Liver (tissue), 9 donors: Measurements from ENCODE around the gene PAWR. TPM values are rescaled to one million over a fixed set of nuclear protein-coding genes. Genes with fewer than 3 reads are reported as not detected.

Experiments
- DNase-seq: peaks from one replicate; pipeline ENCODE4 v3.0.0-alpha.2; 2017; ENCODE audit warnings: low spot score
- H3K27ac ChIP-seq, 2 donors: one replicate each; pipeline ENCODE4 v1.7.0; 2013; ENCODE audit warnings: inconsistent platforms in 2 of 2, low read length in 2 of 2, control low read depth in 1 of 2, low read depth in 1 of 2, mild to moderate bottlenecking in 1 of 2
- H3K27me3 ChIP-seq, 4 donors: one replicate each; pipeline versions ENCODE4 v1.6.1 to v1.7.0; 2013; ENCODE audit warnings: low read length in 3 of 4, inconsistent platforms in 1 of 4, mild to moderate bottlenecking in 1 of 4, moderate library complexity in 1 of 4; ENCODE audit not compliant: control insufficient read depth in 4 of 4, insufficient read depth in 4 of 4
- H3K36me3 ChIP-seq, 4 donors: one replicate each; pipeline versions ENCODE4 v1.6.1 to v1.7.0; 2013; ENCODE audit warnings: low read length in 3 of 4, mild to moderate bottlenecking in 3 of 4, low read depth in 1 of 4, moderate library complexity in 1 of 4; ENCODE audit not compliant: control insufficient read depth in 4 of 4, insufficient read depth in 3 of 4
- H3K4me1 ChIP-seq, 4 donors: one replicate each; pipeline versions ENCODE4 v1.6.1 to v1.7.0; 2013; ENCODE audit warnings: low read length in 3 of 4, mild to moderate bottlenecking in 3 of 4, moderate library complexity in 1 of 4; ENCODE audit not compliant: control insufficient read depth in 4 of 4, insufficient read depth in 4 of 4
- H3K4me3 ChIP-seq, 3 donors: one replicate each; pipeline versions ENCODE4 v1.6.1 to v1.7.0; 2013; ENCODE audit warnings: low read length in 3 of 3, control low read depth in 1 of 3, low read depth in 1 of 3, mild to moderate bottlenecking in 1 of 3
- H3K9ac ChIP-seq, 2 donors: one replicate each; pipeline ENCODE4 v1.7.0; 2013; ENCODE audit warnings: low read length in 2 of 2, mild to moderate bottlenecking in 2 of 2, moderate library complexity in 2 of 2, control low read depth in 1 of 2, low read depth in 1 of 2
- H3K9me3 ChIP-seq, 4 donors: one replicate each; pipeline versions ENCODE4 v1.6.1 to v1.7.0; 2013; ENCODE audit warnings: low read length in 3 of 4; ENCODE audit not compliant: control insufficient read depth in 4 of 4
- ATF3 ChIP-seq: IDR thresholded peaks from 2 replicates; pipeline ENCODE4 v1.6.1; 2016; ENCODE audit warnings: antibody characterized with exemption
- EGR1 ChIP-seq, 2 donors: IDR thresholded peaks; 2 replicates each; pipeline ENCODE4 v1.6.1; 2016 to 2018; ENCODE audit warnings: antibody characterized with exemption in 2 of 2, low read depth in 2 of 2
- FOXA1 ChIP-seq: IDR thresholded peaks from 2 replicates; pipeline ENCODE4 v1.6.1; 2016; ENCODE audit warnings: antibody characterized with exemption
- FOXA2 ChIP-seq: IDR thresholded peaks from 2 replicates; pipeline ENCODE4 v1.6.1; 2016; ENCODE audit warnings: antibody characterized with exemption
- GABPA ChIP-seq, 2 donors: IDR thresholded peaks in 1 of 2; conservative IDR thresholded peaks in 1 of 2; 2 replicates each; pipeline ENCODE4 v1.6.1; 2016; ENCODE audit warnings: antibody characterized with exemption in 2 of 2, mild to moderate bottlenecking in 1 of 2, moderate library complexity in 1 of 2
- HNF4A ChIP-seq, 2 donors: conservative IDR thresholded peaks; 2 replicates each; pipeline ENCODE4 v1.6.1; 2016; ENCODE audit warnings: antibody characterized with exemption in 2 of 2, mild to moderate bottlenecking in 2 of 2
- HNF4G ChIP-seq: IDR thresholded peaks from 2 replicates; pipeline ENCODE4 v1.6.1; 2016; ENCODE audit warnings: antibody characterized with exemption
- JUND ChIP-seq, 2 donors: IDR thresholded peaks; 2 replicates each; pipeline ENCODE4 v1.6.1; 2016; ENCODE audit warnings: antibody characterized with exemption in 2 of 2
- MAX ChIP-seq: IDR thresholded peaks from 2 replicates; pipeline ENCODE4 v1.6.1; 2016; ENCODE audit warnings: antibody characterized with exemption
- NR2F2 ChIP-seq: IDR thresholded peaks from 2 replicates; pipeline ENCODE4 v1.6.1; 2016; ENCODE audit warnings: antibody characterized with exemption
- RAD21 ChIP-seq, 2 donors: IDR thresholded peaks; 2 replicates each; pipeline ENCODE4 v1.6.1; 2016; ENCODE audit warnings: antibody characterized with exemption in 2 of 2, mild to moderate bottlenecking in 2 of 2
- REST ChIP-seq: IDR thresholded peaks from 2 replicates; pipeline ENCODE4 v1.6.1; 2016; ENCODE audit warnings: antibody characterized with exemption, mild to moderate bottlenecking
- RXRA ChIP-seq, 2 donors: IDR thresholded peaks; 2 replicates each; pipeline ENCODE4 v1.6.1; 2017 to 2018; ENCODE audit warnings: antibody characterized with exemption in 2 of 2, mild to moderate bottlenecking in 1 of 2
- SP1 ChIP-seq: IDR thresholded peaks from 2 replicates; pipeline ENCODE4 v1.6.1; 2018; ENCODE audit warnings: antibody characterized with exemption, mild to moderate bottlenecking
- TAF1 ChIP-seq: conservative IDR thresholded peaks from 2 replicates; pipeline ENCODE4 v1.6.1; 2016; ENCODE audit warnings: antibody characterized with exemption, mild to moderate bottlenecking
- YY1 ChIP-seq: IDR thresholded peaks from 2 replicates; pipeline ENCODE4 v1.6.1; 2016; ENCODE audit warnings: antibody characterized with exemption, mild to moderate bottlenecking
- ZBTB33 ChIP-seq: IDR thresholded peaks from 2 replicates; pipeline ENCODE4 v1.6.1; 2016; ENCODE audit warnings: antibody characterized with exemption
- WGBS: extraction: QIAGEN DNeasy Blood & Tissue Kit; methylation state at CpG from one replicate; pipeline ENCODE4 v1.1.7; 2013; 5-methylcytosine and 5-hydroxymethylcytosine counted together
- polyA plus RNA-seq, 2 donors: library from polyadenylated mRNA; stranded (reverse) in 1 of 2; unstranded in 1 of 2; fragments of 200-250 nt in 1 of 2; fragments of >200 nt in 1 of 2; fragmentation: Nextera tagmentation in 1 of 2; extraction: Ambion mirVana in 1 of 2; gene quantifications; one replicate each; pipeline versions ENCODE4 v1.2.1 to v1.2.3, GENCODE V29; 2013 to 2015
- total RNA-seq, 2 donors: library from RNA; depleted of rRNA; stranded (reverse); fragments of >200 nt; gene quantifications; one replicate each; pipeline ENCODE4 v1.2.3, GENCODE V29; 2014
- TF ChIP-seq, protein P1 (sequence below): fragments of 150-350 bp; IDR thresholded peaks from 2 replicates; pipeline ENCODE4 v1.5.1; 2017; ENCODE audit warnings: improper control_type of control experiment, low read depth, low read length; ENCODE audit not compliant: missing input control
- donor health status: healthy.
- donor health status: healthy.
- donor health status: healthy.
- donor health status: healthy.
- donor health status: healthy.

PAWR gene
- total and polyA plus RNA-seq, 4 donors: 6.1 to 24.1 (median 9.9) TPM

GRCh38 chr12:79664518-79664917, 26.2 kb downstream of the PAWR start:
- WGBS: 94% methylated on average over 4 of the region's 4 CpGs
- TF ChIP-seq FOXA1: no peak
- no peak for TF ChIP-seq RXRA (IDR thresholded peaks at IDR 0.05)
- no peak for TF ChIP-seq HNF4A (conservative IDR thresholded peaks at IDR 0.05)
- TF ChIP-seq NR2F2: no peak
- TF ChIP-seq SP1: no peak
- TF ChIP-seq JUND (IDR thresholded peaks at IDR 0.05): no peak
- no peak for TF ChIP-seq ATF3
- TF ChIP-seq, protein P1, sequence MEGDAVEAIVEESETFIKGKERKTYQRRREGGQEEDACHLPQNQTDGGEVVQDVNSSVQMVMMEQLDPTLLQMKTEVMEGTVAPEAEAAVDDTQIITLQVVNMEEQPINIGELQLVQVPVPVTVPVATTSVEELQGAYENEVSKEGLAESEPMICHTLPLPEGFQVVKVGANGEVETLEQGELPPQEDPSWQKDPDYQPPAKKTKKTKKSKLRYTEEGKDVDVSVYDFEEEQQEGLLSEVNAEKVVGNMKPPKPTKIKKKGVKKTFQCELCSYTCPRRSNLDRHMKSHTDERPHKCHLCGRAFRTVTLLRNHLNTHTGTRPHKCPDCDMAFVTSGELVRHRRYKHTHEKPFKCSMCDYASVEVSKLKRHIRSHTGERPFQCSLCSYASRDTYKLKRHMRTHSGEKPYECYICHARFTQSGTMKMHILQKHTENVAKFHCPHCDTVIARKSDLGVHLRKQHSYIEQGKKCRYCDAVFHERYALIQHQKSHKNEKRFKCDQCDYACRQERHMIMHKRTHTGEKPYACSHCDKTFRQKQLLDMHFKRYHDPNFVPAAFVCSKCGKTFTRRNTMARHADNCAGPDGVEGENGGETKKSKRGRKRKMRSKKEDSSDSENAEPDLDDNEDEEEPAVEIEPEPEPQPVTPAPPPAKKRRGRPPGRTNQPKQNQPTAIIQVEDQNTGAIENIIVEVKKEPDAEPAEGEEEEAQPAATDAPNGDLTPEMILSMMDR: no peak
- TF ChIP-seq HNF4G: no peak
- TF ChIP-seq TAF1: no peak
- no peak for TF ChIP-seq ZBTB33
- no peak for TF ChIP-seq MAX
- no peak for TF ChIP-seq YY1
- no peak for TF ChIP-seq RAD21 (IDR thresholded peaks at IDR 0.05)
- TF ChIP-seq FOXA2: no peak
- no peak for TF ChIP-seq EGR1 (IDR thresholded peaks at IDR 0.05; ENCODE audit: low read depth in 2 of 2)
- TF ChIP-seq REST: no peak
- TF ChIP-seq GABPA (IDR thresholded peaks at IDR 0.05 in 1 of 2, conservative IDR thresholded peaks at IDR 0.05 in 1 of 2): no peak

More at GRCh38 chr12:79664518-79664917, 26.2 kb downstream of the PAWR start:
- H3K27ac ChIP-seq: no peak overlapping the region
- no peaks in the 10 kb centered on the region for H3K4me1 ChIP-seq
- DNase-seq: no peak
- H3K9me3 ChIP-seq: no peaks in the 10 kb centered on the region
- peaks cover 0 to 3% (median 0%) of the 10 kb centered on the region in 4 donors for H3K36me3 ChIP-seq
- H3K4me3 ChIP-seq: no peak overlapping the region
- H3K27me3 ChIP-seq: no peaks in the 10 kb centered on the region
- no peak overlapping the region for H3K9ac ChIP-seq
